IMR-90 (cell line): ENCODE results near the gene GAMT. TPM values are rescaled to one million over a fixed set of nuclear protein-coding genes. Genes with fewer than 3 reads are reported as not detected.

Experiments
- ATAC-seq: fragments of 200-7000 bp; cut with Tn5 transposase; 2 replicates; pipeline ENCODE4 v1.9.1; 2020; ENCODE audit warnings: low read depth, mild to moderate bottlenecking, moderate library complexity
- BruUV-seq: library from RNA; stranded (reverse); fragments of 400-500 nt; replicated peaks from 2 replicates; lab custom pipeline; 2021; lab: Mats Ljungman, UMichigan
- CTCF ChIA-PET: fragments of 300-600 bp; formaldehyde crosslinking; extraction: SDS; loops from one replicate; lab custom pipeline; 2021; ENCODE audit warnings: antibody characterized with exemption; lab: Yijun Ruan, JAX
- POLR2A ChIA-PET: fragments of 300-600 bp; sonication (Branson Sonifier 250); formaldehyde crosslinking; loops from one replicate; lab custom pipeline; 2022; ENCODE audit warnings: antibody characterized with exemption; ENCODE audit not compliant: unreplicated experiment; lab: Charles Lee
- DNase-seq: peaks from one replicate; pipeline ENCODE4 v3.0.0; 2013
- H2AFZ ChIP-seq: replicated peaks from 2 replicates; pipeline ENCODE3; 2013; ENCODE audit warnings: low read length, mild to moderate bottlenecking; ENCODE audit not compliant: poor library complexity
- H2AK5ac ChIP-seq: 2 replicates; pipeline ENCODE4 v1.6.1; 2013; ENCODE audit warnings: low read depth, low read length, inconsistent platforms
- H2AK9ac ChIP-seq: replicated peaks from 2 replicates; pipeline ENCODE3; 2013; ENCODE audit warnings: mild to moderate bottlenecking, low read depth, low read length, moderate library complexity; ENCODE audit not compliant: poor library complexity
- H2BK120ac ChIP-seq: 2 replicates; pipeline ENCODE4 v1.6.1; 2013; ENCODE audit warnings: low read depth, low read length, inconsistent platforms
- H2BK15ac ChIP-seq: 3 replicates; pipeline ENCODE4 v1.6.1; 2013; ENCODE audit warnings: low read depth, low read length, inconsistent platforms
- H2BK20ac ChIP-seq: 2 replicates; pipeline ENCODE4 v1.6.1; 2013; ENCODE audit warnings: low read depth, mild to moderate bottlenecking, inconsistent platforms, low read length, moderate library complexity
- H2BK5ac ChIP-seq: 2 replicates; pipeline ENCODE4 v1.6.1; 2013; ENCODE audit warnings: mild to moderate bottlenecking, low read depth, low read length, inconsistent platforms; ENCODE audit not compliant: poor library complexity, severe bottlenecking
- H3K14ac ChIP-seq: replicated peaks from 2 replicates; pipeline ENCODE4 v1.6.1; 2013; ENCODE audit warnings: low read depth, low read length, inconsistent platforms
- H3K18ac ChIP-seq: 2 replicates; pipeline ENCODE4 v1.6.1; 2013; ENCODE audit warnings: low read depth, low read length, control low read depth
- H3K23ac ChIP-seq: 2 replicates; pipeline ENCODE4 v1.6.1; 2013; ENCODE audit warnings: low read depth, low read length, inconsistent platforms
- H3K27ac ChIP-seq: 2 replicates; pipeline ENCODE4 v1.5.1; 2013; ENCODE audit warnings: mild to moderate bottlenecking, control low read depth, low read length; ENCODE audit not compliant: insufficient read depth
- H3K27me3 ChIP-seq: 2 replicates; pipeline ENCODE4 v1.6.1; 2013; ENCODE audit warnings: low read length; ENCODE audit not compliant: control insufficient read depth, insufficient read depth
- H3K36me3 ChIP-seq: 2 replicates; pipeline ENCODE4 v1.6.1; 2013; ENCODE audit warnings: low read length, mixed read lengths; ENCODE audit not compliant: control insufficient read depth, insufficient read depth
- H3K4ac ChIP-seq: 2 replicates; pipeline ENCODE4 v1.6.1; 2013; ENCODE audit warnings: low read depth, low read length, inconsistent platforms
- H3K4me1 ChIP-seq: 2 replicates; pipeline ENCODE4 v1.6.1; 2013; ENCODE audit warnings: low read length, mixed read lengths; ENCODE audit not compliant: control insufficient read depth, insufficient read depth
- H3K4me2 ChIP-seq: 2 replicates; pipeline ENCODE4 v1.6.1; 2013; ENCODE audit warnings: low read depth, mild to moderate bottlenecking, control low read depth, low read length, moderate library complexity
- H3K4me3 ChIP-seq: 2 replicates; pipeline ENCODE4 v1.5.1; 2013; ENCODE audit warnings: low read depth, mild to moderate bottlenecking, control low read depth, low read length, moderate library complexity; ENCODE audit not compliant: insufficient read depth
- H3K56ac ChIP-seq: 2 replicates; pipeline ENCODE4 v1.6.1; 2013; ENCODE audit warnings: low read length, inconsistent platforms; ENCODE audit not compliant: insufficient read depth; ENCODE audit errors: extremely low read depth
- H3K79me1 ChIP-seq, 2 experiments: 2 replicates each; pipeline ENCODE4 v1.6.1; 2013; ENCODE audit warnings: low read length in 2 of 2, inconsistent platforms in 1 of 2, low read depth in 1 of 2
- H3K9ac ChIP-seq: 2 replicates; pipeline ENCODE4 v1.6.1; 2013; ENCODE audit warnings: low read depth, low read length, control low read depth
- H3K9me1 ChIP-seq: 2 replicates; pipeline ENCODE4 v1.6.1; 2013; ENCODE audit warnings: low read length, inconsistent platforms; ENCODE audit not compliant: insufficient read depth
- H3K9me3 ChIP-seq: 2 replicates; pipeline ENCODE4 v1.6.1; 2013; ENCODE audit warnings: low read length; ENCODE audit not compliant: control insufficient read depth, insufficient read depth
- H4K20me1 ChIP-seq: 2 replicates; pipeline ENCODE4 v1.6.1; 2013; ENCODE audit warnings: low read length, inconsistent platforms; ENCODE audit not compliant: insufficient read depth
- H4K5ac ChIP-seq: 2 replicates; pipeline ENCODE4 v1.6.1; 2013; ENCODE audit warnings: mild to moderate bottlenecking, low read depth, low read length, control low read depth
- H4K8ac ChIP-seq, 2 experiments: 2 replicates each; pipeline ENCODE4 v1.6.1; 2013; ENCODE audit warnings: low read depth in 2 of 2, low read length in 2 of 2, control low read depth in 1 of 2, inconsistent platforms in 1 of 2
- H4K91ac ChIP-seq: 2 replicates; pipeline ENCODE4 v1.6.1; 2013; ENCODE audit warnings: low read depth, low read length, inconsistent platforms; ENCODE audit not compliant: insufficient read depth
- BHLHE40 ChIP-seq: fragments of 150-350 bp; IDR thresholded peaks from 2 replicates; pipeline ENCODE4 v1.6.1; 2016; ENCODE audit warnings: mild to moderate bottlenecking, low read depth, low read length
- CHD1 ChIP-seq: IDR thresholded peaks from 2 replicates; pipeline ENCODE4 v1.6.1; 2012; ENCODE audit warnings: low read depth, low read length, improper control_type of control experiment
- CTCF ChIP-seq: conservative IDR thresholded peaks from 2 replicates; pipeline ENCODE4 v1.5.1; 2012; ENCODE audit warnings: mild to moderate bottlenecking, low read depth, low read length, improper control_type of control experiment
- MAZ ChIP-seq: IDR thresholded peaks from 2 replicates; pipeline ENCODE4 v1.6.1; 2012; ENCODE audit warnings: low read depth, mild to moderate bottlenecking, low read length, improper control_type of control experiment, moderate library complexity, borderline replicate concordance
- MXI1 ChIP-seq: IDR thresholded peaks from 2 replicates; pipeline ENCODE4 v1.6.1; 2012; ENCODE audit warnings: low read depth, mild to moderate bottlenecking, low read length, moderate library complexity, borderline replicate concordance
- NFE2L2 ChIP-seq: fragments of 150-350 bp; IDR thresholded peaks from 2 replicates; pipeline ENCODE4 v1.6.1; 2016; ENCODE audit warnings: low read depth, mild to moderate bottlenecking, low read length
- WGBS, 2 experiments: methylation state at CpG; one replicate each; pipeline versions ENCODE4 v1.1.5 to v1.1.7; 2013; ENCODE audit warnings: missing lambda C conversion rate in 2 of 2; ENCODE audit not compliant: insufficient read length in 1 of 2; ENCODE audit errors: extremely low coverage in 2 of 2; 5-methylcytosine and 5-hydroxymethylcytosine counted together
- dilution Hi-C: fragments of 300-500 bp; cut with HindIII; formaldehyde crosslinking; loops from one replicate; pipeline ENCODE4 v1.14.3; 2018; ENCODE audit warnings: low sequenced_read_pairs; ENCODE audit not compliant: unreplicated experiment
- in situ Hi-C: fragments of 300-500 bp; cut with MboI; formaldehyde crosslinking; loops from 3 replicates; pipeline ENCODE4 v1.14.3; 2019; ENCODE audit warnings: low sequenced_read_pairs, inconsistent platforms, mixed read lengths
- intact Hi-C: fragments of 100-400 bp; cut with micrococcal nuclease; formaldehyde crosslinking; loops from 2 replicates; pipeline ENCODE4 v1.10.0; 2022
- polyA plus RNA-seq, 3 experiments: library from polyadenylated mRNA; depleted of rRNA; stranded (reverse); fragments of >200 nt; gene quantifications; 2 replicates each; pipeline ENCODE4 v1.2.3, GENCODE V29; 2012; ENCODE audit warnings: low replicate concordance in 1 of 3
- total RNA-seq: library from RNA; depleted of rRNA; stranded (reverse); fragments of >200 nt; gene quantifications from 2 replicates; pipeline ENCODE4 v1.2.3, GENCODE V29; 2012

Gene GAMT
- total and polyA plus RNA-seq, 2 of the 4 experiments (the other 2 are of a cell fraction): 22.8 to 51.8 TPM

GRCh38 chr19:1425902-1426301 lies 24.6 kb upstream of the GAMT start:
- Histone ChIP-seq H4K8ac (no peak overlapping the region), H3K9ac (no peak overlapping the region), H3K18ac (no peak overlapping the region), H3K27ac (no peak overlapping the region), H4K5ac (no peak overlapping the region), H3K4me3 (no peak overlapping the region), H2AFZ (no peak overlapping the region), H3K9me1 (0 out of 2 replicates have a peak, but pooled peaks cover 3% of the 10 kb centered on the region), H3K4ac (no peak overlapping the region), H2BK120ac (no peak overlapping the region), H2BK5ac (no peak overlapping the region), H3K56ac (no peak overlapping the region), H4K91ac (no peak overlapping the region), H3K4me1 (no peaks in the 10 kb centered on the region), H2AK5ac (no peak overlapping the region), H2BK15ac (no peak overlapping the region), H2BK20ac (no peak overlapping the region), H2AK9ac (no peak overlapping the region), H3K14ac (no peak overlapping the region), H3K36me3 (peaks cover 76% of the 10 kb centered on the region), H3K79me1 (peaks cover 30 to 76% of the 10 kb centered on the region in 2 experiments), H3K4me2 (no peak overlapping the region), H3K27me3 (no peaks in the 10 kb centered on the region), H3K23ac (no peak overlapping the region), H3K9me3 (no peaks in the 10 kb centered on the region), H4K20me1 (peaks cover 58% of the 10 kb centered on the region)
- in situ Hi-C loops: no loop called here
- DNase-seq (no peak), ATAC-seq (no peak)
- ChIA-PET CTCF (no interaction called here), POLR2A (no interaction called here)
- intact Hi-C loops: no loop called here
- BruUV-seq: no TSS peak
- WGBS, 2 experiments: 90% methylated on average over 3 of the region's 14 CpGs; no CpG with 5 or more reads in 1 of the 2 experiments
- dilution Hi-C loops: no loop called here
- TF ChIP-seq CHD1 (no peak), BHLHE40 (no peak), MAZ (no peak), MXI1 (no peak), NFE2L2 (no peak), CTCF (no peak)
